RWPE1 (cell line): ENCODE measurements around the gene STK32B.

Source experiments
- CTCF ChIA-PET: fragments of 350-600 bp; sonication (Branson Sonifier 250); formaldehyde crosslinking; extraction: SDS; loops from one replicate; lab custom pipeline; 2021; lab: Yijun Ruan, JAX
- POLR2A ChIA-PET: fragments of 400-600 bp; formaldehyde crosslinking; extraction: SDS; loops from one replicate; lab custom pipeline; 2020; ENCODE audit warnings: antibody characterized with exemption; ENCODE audit not compliant: low non-redundant PET; lab: Yijun Ruan, JAX
- DNase-seq: peaks from one replicate; pipeline ENCODE4 v3.0.0; 2012; ENCODE audit warnings: low spot score
- H3K27ac ChIP-seq: fragments of 450-650 bp; 2 replicates; pipeline ENCODE4 v1.5.1; 2017
- TF ChIP-seq, protein P1 (sequence below): fragments of 450-650 bp; conservative IDR thresholded peaks from 2 replicates; pipeline ENCODE4 v1.5.1; 2017; ENCODE audit warnings: low read depth, mild to moderate bottlenecking

Gene STK32B

GRCh38 chr4:5215321-5215720, 164.0 kb downstream of the STK32B start:
- CTCF ChIA-PET = interaction anchor here (0.6 kb wide), 1 partner anchor 9 kb away, joined by 3 read pairs; no protein-coding TSS in a partner anchor
- H3K27ac ChIP-seq = no peak overlapping the region
- no peak for DNase-seq
- POLR2A ChIA-PET = no interaction called here
- TF ChIP-seq, protein P1, sequence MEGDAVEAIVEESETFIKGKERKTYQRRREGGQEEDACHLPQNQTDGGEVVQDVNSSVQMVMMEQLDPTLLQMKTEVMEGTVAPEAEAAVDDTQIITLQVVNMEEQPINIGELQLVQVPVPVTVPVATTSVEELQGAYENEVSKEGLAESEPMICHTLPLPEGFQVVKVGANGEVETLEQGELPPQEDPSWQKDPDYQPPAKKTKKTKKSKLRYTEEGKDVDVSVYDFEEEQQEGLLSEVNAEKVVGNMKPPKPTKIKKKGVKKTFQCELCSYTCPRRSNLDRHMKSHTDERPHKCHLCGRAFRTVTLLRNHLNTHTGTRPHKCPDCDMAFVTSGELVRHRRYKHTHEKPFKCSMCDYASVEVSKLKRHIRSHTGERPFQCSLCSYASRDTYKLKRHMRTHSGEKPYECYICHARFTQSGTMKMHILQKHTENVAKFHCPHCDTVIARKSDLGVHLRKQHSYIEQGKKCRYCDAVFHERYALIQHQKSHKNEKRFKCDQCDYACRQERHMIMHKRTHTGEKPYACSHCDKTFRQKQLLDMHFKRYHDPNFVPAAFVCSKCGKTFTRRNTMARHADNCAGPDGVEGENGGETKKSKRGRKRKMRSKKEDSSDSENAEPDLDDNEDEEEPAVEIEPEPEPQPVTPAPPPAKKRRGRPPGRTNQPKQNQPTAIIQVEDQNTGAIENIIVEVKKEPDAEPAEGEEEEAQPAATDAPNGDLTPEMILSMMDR = no peak

DNA sequence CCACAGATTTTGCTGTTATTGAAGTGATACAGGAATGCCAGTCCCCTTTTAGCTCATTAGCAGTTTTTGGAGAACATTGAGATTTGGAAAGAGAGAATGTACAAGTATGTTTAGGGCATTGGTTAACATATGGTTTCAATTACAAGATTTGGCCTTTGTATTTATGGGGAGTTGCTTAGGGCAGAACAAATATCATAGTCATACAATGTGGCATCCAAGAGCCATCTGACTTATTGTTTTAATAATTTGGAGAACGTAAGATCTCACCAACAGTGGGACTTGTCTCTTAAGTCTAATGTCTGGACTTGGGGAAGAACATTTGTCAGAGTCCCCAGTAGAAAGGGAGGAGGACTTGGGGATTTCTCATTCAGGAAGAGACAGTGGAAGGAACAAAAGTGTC, 166.1 kb downstream of the STK32B start:
- POLR2A ChIA-PET = no interaction called here
- CTCF ChIA-PET = no interaction called here
- TF ChIP-seq, protein P1 = no peak
- H3K27ac ChIP-seq = no peak overlapping the region
- no peak for DNase-seq

GRCh38 chr4:5218376-5219069, 167.2 kb downstream of the STK32B start:
- no peak for DNase-seq
- H3K27ac ChIP-seq = no peak overlapping the region
- ChIA-PET CTCF (no interaction called here), POLR2A (no interaction called here)
- TF ChIP-seq, protein P1 = no peak

- no peak overlapping the region for H3K27ac ChIP-seq
- TF ChIP-seq, protein P1 = no peak
- DNase-seq = peak; percentile 2
- ChIA-PET CTCF (no interaction called here), POLR2A (no interaction called here)
These were observed 168.7 kb downstream of the STK32B start for GRCh38 chr4:5220028-5220427.

GRCh38 chr4:5222047-5222446, 170.8 kb downstream of the STK32B start:
- H3K27ac ChIP-seq = no peak overlapping the region
- ChIA-PET POLR2A (no interaction called here), CTCF (no interaction called here)
- TF ChIP-seq, protein P1 = no peak
- DNase-seq = no peak

DNA sequence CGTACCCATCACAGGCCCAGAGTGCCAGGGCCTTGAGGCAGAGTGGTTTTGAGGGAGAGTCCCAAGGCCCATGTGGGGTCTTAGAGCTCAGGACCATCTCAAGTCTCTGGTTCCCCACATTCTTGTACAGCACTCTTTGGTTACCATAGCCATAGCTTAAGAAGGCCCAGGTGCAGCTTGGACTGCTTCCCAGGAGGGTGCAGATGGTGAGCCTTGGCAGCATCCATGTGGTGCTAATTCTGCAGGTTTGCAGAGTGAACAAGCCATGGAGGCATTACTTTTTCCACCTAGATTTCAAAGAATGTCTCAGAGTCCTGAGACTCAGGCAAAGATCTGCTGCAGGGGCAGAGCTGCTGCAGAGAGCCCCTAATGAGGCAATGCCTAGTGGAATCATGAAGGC, 171.7 kb downstream of the STK32B start:
- POLR2A ChIA-PET = no interaction called here
- no peak for DNase-seq
- TF ChIP-seq, protein P1 = no peak
- CTCF ChIA-PET = no interaction called here
- H3K27ac ChIP-seq = no peak overlapping the region
